HEK293 (cell line): ENCODE measurements around the gene AHCYL1.

Experiments used
- ZNF704 ChIP-seq: fragments of 450-650 bp; formaldehyde crosslinking; IDR thresholded peaks from 2 replicates; pipeline ENCODE4 v1.5.1; 2016; ENCODE audit warnings: missing biosample characterization, missing genetic modification characterization
- TF ChIP-seq, protein P1 (sequence below): fragments of 450-650 bp; formaldehyde crosslinking; IDR thresholded peaks from 2 replicates; pipeline ENCODE4 v1.5.1; 2016; ENCODE audit warnings: missing biosample characterization, missing genetic modification characterization

GRCh38 chr1:109995536-109995935, 11.0 kb downstream of the AHCYL1 start:
- TF ChIP-seq ZNF704 (tag by site-specific recombination) = no peak
- TF ChIP-seq, protein P1, sequence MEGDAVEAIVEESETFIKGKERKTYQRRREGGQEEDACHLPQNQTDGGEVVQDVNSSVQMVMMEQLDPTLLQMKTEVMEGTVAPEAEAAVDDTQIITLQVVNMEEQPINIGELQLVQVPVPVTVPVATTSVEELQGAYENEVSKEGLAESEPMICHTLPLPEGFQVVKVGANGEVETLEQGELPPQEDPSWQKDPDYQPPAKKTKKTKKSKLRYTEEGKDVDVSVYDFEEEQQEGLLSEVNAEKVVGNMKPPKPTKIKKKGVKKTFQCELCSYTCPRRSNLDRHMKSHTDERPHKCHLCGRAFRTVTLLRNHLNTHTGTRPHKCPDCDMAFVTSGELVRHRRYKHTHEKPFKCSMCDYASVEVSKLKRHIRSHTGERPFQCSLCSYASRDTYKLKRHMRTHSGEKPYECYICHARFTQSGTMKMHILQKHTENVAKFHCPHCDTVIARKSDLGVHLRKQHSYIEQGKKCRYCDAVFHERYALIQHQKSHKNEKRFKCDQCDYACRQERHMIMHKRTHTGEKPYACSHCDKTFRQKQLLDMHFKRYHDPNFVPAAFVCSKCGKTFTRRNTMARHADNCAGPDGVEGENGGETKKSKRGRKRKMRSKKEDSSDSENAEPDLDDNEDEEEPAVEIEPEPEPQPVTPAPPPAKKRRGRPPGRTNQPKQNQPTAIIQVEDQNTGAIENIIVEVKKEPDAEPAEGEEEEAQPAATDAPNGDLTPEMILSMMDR = no peak
